ENCODE results near the gene ANKS1B.
A peak's percentile ranks its signal among the peaks of the same experiment; 100 is the strongest.

Gene ANKS1B

GRCh38 chr12:98918176-98918863, 1066.4 kb downstream of the ANKS1B start:
- Histone ChIP-seq H3K36me3 (ENCODE audit: control insufficient read depth, insufficient read depth, low read length) (no peaks in the 10 kb centered on the region), H3K27ac (ENCODE audit: low read depth, low read length, severe bottlenecking) (no peak overlapping the region)
- WGBS, 2 experiments (ENCODE audit: insufficient coverage in 2 of 2): 88 to 100% methylated on average over 3 of the region's 7 CpGs

GRCh38 chr12:98916106-98916505, 1068.6 kb downstream of the ANKS1B start:
- no peaks in the 10 kb centered on the region for H3K4me1 ChIP-seq (ENCODE audit: control insufficient read depth, insufficient read depth, low read length, poor library complexity, severe bottlenecking)

More at GRCh38 chr12:98918176-98918863, 1066.4 kb downstream of the ANKS1B start:
- H3K4me1 ChIP-seq (ENCODE audit: control insufficient read depth, insufficient read depth, low read length, poor library complexity, severe bottlenecking): no peaks in the 10 kb centered on the region
- H3K4me3 ChIP-seq (ENCODE audit: extremely low read depth, insufficient read depth, low read length, poor library complexity, severe bottlenecking): no peak overlapping the region
- H3K9me3 ChIP-seq (ENCODE audit: control insufficient read depth, low read length): no peaks in the 10 kb centered on the region

GRCh38 chr12:98912401-98912974, 1072.2 kb downstream of the ANKS1B start:
- 77 to 78% methylated on average over 2 to 3 of the region's 4 CpGs for whole genome bisulfite sequencing, 2 experiments (ENCODE audit: insufficient coverage in 2 of 2)
- H3K36me3 ChIP-seq (ENCODE audit: control insufficient read depth, insufficient read depth, low read length): no peaks in the 10 kb centered on the region
- no peak overlapping the region for H3K4me3 ChIP-seq (ENCODE audit: extremely low read depth, insufficient read depth, low read length, poor library complexity, severe bottlenecking)
- H3K9me3 ChIP-seq (ENCODE audit: control insufficient read depth, low read length): no peaks in the 10 kb centered on the region
- no peaks in the 10 kb centered on the region for H3K4me1 ChIP-seq (ENCODE audit: control insufficient read depth, insufficient read depth, low read length, poor library complexity, severe bottlenecking)
- H3K27ac ChIP-seq (ENCODE audit: low read depth, low read length, severe bottlenecking): no peak overlapping the region

More at GRCh38 chr12:98916106-98916505, 1068.6 kb downstream of the ANKS1B start:
- no peaks in the 10 kb centered on the region for H3K9me3 ChIP-seq (ENCODE audit: control insufficient read depth, low read length)
- H3K27ac ChIP-seq (ENCODE audit: low read depth, low read length, severe bottlenecking): no peak overlapping the region
- H3K36me3 ChIP-seq (ENCODE audit: control insufficient read depth, insufficient read depth, low read length): no peaks in the 10 kb centered on the region
- WGBS, 2 experiments (ENCODE audit: insufficient coverage in 2 of 2): 87 to 100% methylated on average over 2 to 3 of the region's 5 CpGs
- H3K4me3 ChIP-seq (ENCODE audit: extremely low read depth, insufficient read depth, low read length, poor library complexity, severe bottlenecking): no peak overlapping the region

- 78 to 100% methylated on average over 2 of the region's 2 CpGs for WGBS, 2 experiments (ENCODE audit: insufficient coverage in 2 of 2)
- no peaks in the 10 kb centered on the region for H3K4me1 ChIP-seq (ENCODE audit: control insufficient read depth, insufficient read depth, low read length, poor library complexity, severe bottlenecking)
- no peak overlapping the region for H3K4me3 ChIP-seq (ENCODE audit: extremely low read depth, insufficient read depth, low read length, poor library complexity, severe bottlenecking)
- no peaks in the 10 kb centered on the region for H3K9me3 ChIP-seq (ENCODE audit: control insufficient read depth, low read length)
- H3K27ac ChIP-seq (ENCODE audit: low read depth, low read length, severe bottlenecking): no peak overlapping the region
- H3K36me3 ChIP-seq (ENCODE audit: control insufficient read depth, insufficient read depth, low read length): no peaks in the 10 kb centered on the region
These were observed 1073.3 kb downstream of the ANKS1B start for GRCh38 chr12:98911396-98911795.

- Histone ChIP-seq H3K36me3 (ENCODE audit: control insufficient read depth, insufficient read depth, low read length) (no peaks in the 10 kb centered on the region), H3K4me3 (ENCODE audit: extremely low read depth, insufficient read depth, low read length, poor library complexity, severe bottlenecking) (no peak overlapping the region), H3K9me3 (ENCODE audit: control insufficient read depth, low read length) (no peaks in the 10 kb centered on the region), H3K27ac (ENCODE audit: low read depth, low read length, severe bottlenecking) (no peak overlapping the region), H3K4me1 (ENCODE audit: control insufficient read depth, insufficient read depth, low read length, poor library complexity, severe bottlenecking) (no peaks in the 10 kb centered on the region)
- WGBS, 2 experiments (ENCODE audit: insufficient coverage in 2 of 2): 26 to 35% methylated on average over 2 of the region's 2 CpGs
These were observed 1075.0 kb downstream of the ANKS1B start for GRCh38 chr12:98909746-98910145.

- Histone ChIP-seq H3K4me1 (ENCODE audit: control insufficient read depth, insufficient read depth, low read length, poor library complexity, severe bottlenecking) (no peaks in the 10 kb centered on the region), H3K9me3 (ENCODE audit: control insufficient read depth, low read length) (no peaks in the 10 kb centered on the region), H3K4me3 (ENCODE audit: extremely low read depth, insufficient read depth, low read length, poor library complexity, severe bottlenecking) (no peak overlapping the region), H3K36me3 (ENCODE audit: control insufficient read depth, insufficient read depth, low read length) (no peaks in the 10 kb centered on the region), H3K27ac (ENCODE audit: low read depth, low read length, severe bottlenecking) (no peak overlapping the region)
- 85 to 89% methylated on average over 3 to 5 of the region's 6 CpGs for WGBS, 2 experiments (ENCODE audit: insufficient coverage in 2 of 2)
These were observed 1075.9 kb downstream of the ANKS1B start for GRCh38 chr12:98908866-98909265.

GRCh38 chr12:98903875-98904274, 1080.9 kb downstream of the ANKS1B start:
- H3K4me3 ChIP-seq (ENCODE audit: extremely low read depth, insufficient read depth, low read length, poor library complexity, severe bottlenecking): no peak overlapping the region
- H3K9me3 ChIP-seq (ENCODE audit: control insufficient read depth, low read length): no peaks in the 10 kb centered on the region
- no peaks in the 10 kb centered on the region for H3K36me3 ChIP-seq (ENCODE audit: control insufficient read depth, insufficient read depth, low read length)
- H3K27ac ChIP-seq (ENCODE audit: low read depth, low read length, severe bottlenecking): no peak overlapping the region
- no peaks in the 10 kb centered on the region for H3K4me1 ChIP-seq (ENCODE audit: control insufficient read depth, insufficient read depth, low read length, poor library complexity, severe bottlenecking)

GRCh38 chr12:98901189-98901588, 1083.5 kb downstream of the ANKS1B start:
- no peaks in the 10 kb centered on the region for H3K9me3 ChIP-seq (ENCODE audit: control insufficient read depth, low read length)
- no peaks in the 10 kb centered on the region for H3K36me3 ChIP-seq (ENCODE audit: control insufficient read depth, insufficient read depth, low read length)
- no peaks in the 10 kb centered on the region for H3K4me1 ChIP-seq (ENCODE audit: control insufficient read depth, insufficient read depth, low read length, poor library complexity, severe bottlenecking)
- WGBS, 2 experiments (ENCODE audit: insufficient coverage in 2 of 2): 0 to 60% methylated on average over 1 to 2 of the region's 2 CpGs
- H3K4me3 ChIP-seq (ENCODE audit: extremely low read depth, insufficient read depth, low read length, poor library complexity, severe bottlenecking): no peak overlapping the region
- H3K27ac ChIP-seq (ENCODE audit: low read depth, low read length, severe bottlenecking): no peak overlapping the region

- no peak overlapping the region for H3K27ac ChIP-seq (ENCODE audit: low read depth, low read length, severe bottlenecking)
- no peak overlapping the region for H3K4me3 ChIP-seq (ENCODE audit: extremely low read depth, insufficient read depth, low read length, poor library complexity, severe bottlenecking)
- WGBS, 2 experiments (ENCODE audit: insufficient coverage in 2 of 2): 6% methylated on average over 2 of the region's 3 CpGs; no CpG with 5 or more reads in 1 of the 2 experiments
- H3K4me1 ChIP-seq (ENCODE audit: control insufficient read depth, insufficient read depth, low read length, poor library complexity, severe bottlenecking): peaks cover 9% of the 10 kb centered on the region
- no peaks in the 10 kb centered on the region for H3K36me3 ChIP-seq (ENCODE audit: control insufficient read depth, insufficient read depth, low read length)
- H3K9me3 ChIP-seq (ENCODE audit: control insufficient read depth, low read length): no peaks in the 10 kb centered on the region
These were observed 1087.8 kb downstream of the ANKS1B start for GRCh38 chr12:98896938-98897337.

GRCh38 chr12:98895086-98895651, 1089.6 kb downstream of the ANKS1B start:
- peak overlapping the region; percentile 32 for H3K4me3 ChIP-seq (ENCODE audit: extremely low read depth, insufficient read depth, low read length, poor library complexity, severe bottlenecking)
- peaks cover 9% of the 10 kb centered on the region for H3K4me1 ChIP-seq (ENCODE audit: control insufficient read depth, insufficient read depth, low read length, poor library complexity, severe bottlenecking)
- 0 to 1% methylated on average over 37 to 50 of the region's 60 CpGs for WGBS, 2 experiments (ENCODE audit: insufficient coverage in 2 of 2)
- H3K9me3 ChIP-seq (ENCODE audit: control insufficient read depth, low read length): no peaks in the 10 kb centered on the region
- no peaks in the 10 kb centered on the region for H3K36me3 ChIP-seq (ENCODE audit: control insufficient read depth, insufficient read depth, low read length)
- H3K27ac ChIP-seq (ENCODE audit: low read depth, low read length, severe bottlenecking): no peak overlapping the region

Data from mesodermal cell (in vitro differentiated cells).